Measurements from ENCODE around the gene ARHGAP10.
A peak's percentile ranks its signal among the peaks of the same experiment; 100 is the strongest.

Gene ARHGAP10

DNA sequence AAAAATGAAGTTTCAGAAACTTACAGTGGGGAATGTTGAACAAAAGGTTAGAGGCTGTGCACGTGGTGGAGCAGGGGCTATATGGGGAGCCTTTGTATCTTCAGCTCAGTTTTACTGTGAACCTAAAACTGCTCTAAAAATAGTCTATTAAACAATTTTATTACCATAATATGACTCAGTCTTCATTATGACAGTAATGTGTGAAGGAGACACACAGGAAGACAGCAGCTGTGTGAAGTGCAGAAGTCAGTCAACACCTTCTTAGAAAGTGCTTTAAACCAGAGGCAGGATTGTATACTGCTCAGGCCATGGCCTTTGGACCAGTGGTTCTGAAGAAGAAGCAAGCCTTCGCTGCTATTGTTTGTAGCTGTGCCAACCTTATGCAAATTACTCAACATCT lies 89.7 kb downstream of the ARHGAP10 start:
- no peak for DNase-seq (ENCODE audit: low read depth)
- TF ChIP-seq, protein P1, sequence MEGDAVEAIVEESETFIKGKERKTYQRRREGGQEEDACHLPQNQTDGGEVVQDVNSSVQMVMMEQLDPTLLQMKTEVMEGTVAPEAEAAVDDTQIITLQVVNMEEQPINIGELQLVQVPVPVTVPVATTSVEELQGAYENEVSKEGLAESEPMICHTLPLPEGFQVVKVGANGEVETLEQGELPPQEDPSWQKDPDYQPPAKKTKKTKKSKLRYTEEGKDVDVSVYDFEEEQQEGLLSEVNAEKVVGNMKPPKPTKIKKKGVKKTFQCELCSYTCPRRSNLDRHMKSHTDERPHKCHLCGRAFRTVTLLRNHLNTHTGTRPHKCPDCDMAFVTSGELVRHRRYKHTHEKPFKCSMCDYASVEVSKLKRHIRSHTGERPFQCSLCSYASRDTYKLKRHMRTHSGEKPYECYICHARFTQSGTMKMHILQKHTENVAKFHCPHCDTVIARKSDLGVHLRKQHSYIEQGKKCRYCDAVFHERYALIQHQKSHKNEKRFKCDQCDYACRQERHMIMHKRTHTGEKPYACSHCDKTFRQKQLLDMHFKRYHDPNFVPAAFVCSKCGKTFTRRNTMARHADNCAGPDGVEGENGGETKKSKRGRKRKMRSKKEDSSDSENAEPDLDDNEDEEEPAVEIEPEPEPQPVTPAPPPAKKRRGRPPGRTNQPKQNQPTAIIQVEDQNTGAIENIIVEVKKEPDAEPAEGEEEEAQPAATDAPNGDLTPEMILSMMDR (conservative IDR thresholded peaks at IDR 0.05; ENCODE audit: low read depth, low read length): no peak
- H3K4me3 ChIP-seq (ENCODE audit: low read depth, low read length): no peak overlapping the region

GRCh38 chr4:147822128-147822527 lies 90.2 kb downstream of the ARHGAP10 start:
- no peak overlapping the region for H3K4me3 ChIP-seq (ENCODE audit: low read depth, low read length)
- peak; percentile 95 for DNase-seq (ENCODE audit: low read depth)
- TF ChIP-seq, protein P1 (conservative IDR thresholded peaks at IDR 0.05; ENCODE audit: low read depth, low read length): no peak

GRCh38 chr4:147823130-147823529 lies 91.2 kb downstream of the ARHGAP10 start:
- DNase-seq (ENCODE audit: low read depth): peak; percentile 45
- TF ChIP-seq, protein P1 (conservative IDR thresholded peaks at IDR 0.05; ENCODE audit: low read depth, low read length): no peak
- H3K4me3 ChIP-seq (ENCODE audit: low read depth, low read length): no peak overlapping the region

GRCh38 chr4:147824316-147824715 lies 92.4 kb downstream of the ARHGAP10 start:
- TF ChIP-seq, protein P1 (conservative IDR thresholded peaks at IDR 0.05; ENCODE audit: low read depth, low read length): no peak
- H3K4me3 ChIP-seq (ENCODE audit: low read depth, low read length): no peak overlapping the region
- no peak for DNase-seq (ENCODE audit: low read depth)

DNA sequence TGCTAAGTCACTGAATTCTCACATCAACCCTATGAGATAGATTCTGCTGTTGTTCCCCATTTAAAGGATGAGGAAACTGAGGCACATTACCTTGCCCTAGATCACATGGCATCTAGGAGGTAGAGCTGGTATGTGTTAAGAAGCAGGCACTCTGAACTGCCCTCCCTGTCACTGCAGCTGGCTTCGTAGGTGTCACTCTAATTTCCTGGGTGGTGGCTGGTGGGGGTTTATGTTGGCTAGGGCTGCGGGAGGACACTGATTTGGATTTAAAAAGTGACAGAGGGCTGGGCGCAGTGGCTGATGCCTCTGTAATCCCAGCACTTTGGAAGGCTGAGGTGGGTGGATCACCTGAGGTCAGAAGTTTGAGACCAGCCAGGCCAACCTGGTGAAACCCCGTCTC lies 93.0 kb downstream of the ARHGAP10 start:
- TF ChIP-seq, protein P1 (conservative IDR thresholded peaks at IDR 0.05; ENCODE audit: low read depth, low read length): no peak

DNA sequence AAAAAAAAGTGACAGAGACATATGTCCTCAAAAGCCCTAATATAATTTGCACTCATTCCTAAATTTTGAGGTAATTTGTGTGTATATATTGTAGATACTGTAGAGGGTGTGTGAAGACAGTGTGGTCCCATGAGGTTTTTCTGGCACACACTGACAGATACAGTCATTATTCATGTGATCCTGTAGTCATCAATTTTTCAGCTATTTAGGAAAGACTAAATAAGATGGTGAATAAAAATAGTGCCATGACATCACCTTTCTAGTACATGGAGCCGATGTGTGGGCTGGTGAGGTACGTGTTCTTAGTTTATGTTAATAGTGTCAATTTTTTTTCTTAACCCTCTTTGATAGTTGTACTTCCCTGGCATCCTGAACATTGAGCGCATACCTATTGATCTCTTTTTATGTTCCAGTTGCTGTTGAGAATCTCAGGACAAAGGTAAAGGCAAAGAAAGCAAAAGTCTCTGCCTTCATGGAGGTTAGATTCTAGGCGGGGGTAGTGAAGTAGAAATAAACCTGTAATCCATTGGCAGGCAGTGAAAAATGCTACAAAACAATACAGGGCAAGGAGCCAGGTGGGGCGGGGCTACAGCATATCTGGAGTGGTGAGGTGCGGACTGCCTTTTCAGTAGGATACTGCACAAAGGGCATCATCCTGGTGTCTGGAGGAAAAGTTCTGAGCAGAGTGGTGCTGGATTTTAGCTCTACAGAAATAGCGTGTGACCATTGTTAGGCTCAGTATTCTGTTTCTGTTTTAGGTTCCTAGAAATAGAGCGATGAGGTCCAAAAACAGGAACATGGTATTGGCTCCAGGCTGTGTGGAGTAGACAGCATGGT lies 93.8 kb downstream of the ARHGAP10 start:
- TF ChIP-seq, protein P1 (conservative IDR thresholded peaks at IDR 0.05; ENCODE audit: low read depth, low read length): no peak
- no peak overlapping the region for H3K4me3 ChIP-seq (ENCODE audit: low read depth, low read length)
- peak; percentile 73 for DNase-seq (ENCODE audit: low read depth)

More for the DNA sequence above, 93.0 kb downstream of the ARHGAP10 start:
- no peak overlapping the region for H3K4me3 ChIP-seq (ENCODE audit: low read depth, low read length)
- DNase-seq (ENCODE audit: low read depth): no peak

GRCh38 chr4:147826288-147826646 lies 94.4 kb downstream of the ARHGAP10 start:
- DNase-seq (ENCODE audit: low read depth): no peak
- TF ChIP-seq, protein P1 (conservative IDR thresholded peaks at IDR 0.05; ENCODE audit: low read depth, low read length): no peak
- H3K4me3 ChIP-seq (ENCODE audit: low read depth, low read length): no peak overlapping the region

Data from choroid plexus epithelial cell (primary cell).